GM18867 (cell line): ENCODE results near the gene TDRD12.
"Not testable (repeated sequence)": the region's sequence is repeated elsewhere in the genome, so short reads cannot be mapped to it uniquely, and the experiment has no call there.

Experiments
- ATAC-seq: cut with Tn5 transposase; IDR thresholded peaks from one replicate; pipeline ENCODE4 v1.9.1; 2021; ENCODE audit warnings: mild to moderate bottlenecking, moderate library complexity; ENCODE audit not compliant: unreplicated experiment

The TDRD12 gene

GRCh38 chr19:32830231-32831014, 110.9 kb downstream of the TDRD12 start:
- peak; percentile 64 for ATAC-seq

GRCh38 chr19:32831611-32832010, 112.0 kb downstream of the TDRD12 start:
- no peak for ATAC-seq

GRCh38 chr19:32832094-32832493, 112.5 kb downstream of the TDRD12 start:
- ATAC-seq: not testable (repeated sequence)

GRCh38 chr19:32832825-32833224, 113.3 kb downstream of the TDRD12 start:
- not testable (repeated sequence) for ATAC-seq

GRCh38 chr19:32833388-32833787, 113.8 kb downstream of the TDRD12 start:
- ATAC-seq: not testable (repeated sequence)

- no peak for ATAC-seq
Measured at GRCh38 chr19:32837531-32837930, 118.0 kb downstream of the TDRD12 start.

GRCh38 chr19:32842061-32842460, 122.5 kb downstream of the TDRD12 start:
- ATAC-seq: no peak

GRCh38 chr19:32843716-32844245, 124.2 kb downstream of the TDRD12 start:
- no peak for ATAC-seq

- ATAC-seq: not testable (repeated sequence)
Measured at GRCh38 chr19:32848035-32848434, 128.5 kb downstream of the TDRD12 start.

GRCh38 chr19:32852216-32852615, 132.6 kb downstream of the TDRD12 start:
- ATAC-seq: no peak

GRCh38 chr19:32856818-32857217, 137.3 kb downstream of the TDRD12 start:
- ATAC-seq: not testable (repeated sequence)

GRCh38 chr19:32857584-32857983, 138.0 kb downstream of the TDRD12 start:
- no peak for ATAC-seq

GRCh38 chr19:32858155-32858554, 138.6 kb downstream of the TDRD12 start:
- ATAC-seq: no peak

GRCh38 chr19:32858559-32858958, 139.0 kb downstream of the TDRD12 start:
- no peak for ATAC-seq

- no peak for ATAC-seq
Measured at GRCh38 chr19:32859591-32859990, 140.0 kb downstream of the TDRD12 start.

GRCh38 chr19:32861596-32861995, 142.0 kb downstream of the TDRD12 start:
- ATAC-seq: no peak

GRCh38 chr19:32862173-32862572, 142.6 kb downstream of the TDRD12 start:
- ATAC-seq: no peak

- no peak for ATAC-seq
Measured at GRCh38 chr19:32862741-32863140, 143.2 kb downstream of the TDRD12 start.

GRCh38 chr19:32863301-32863700, 143.7 kb downstream of the TDRD12 start:
- no peak for ATAC-seq

GRCh38 chr19:32863841-32864240, 144.3 kb downstream of the TDRD12 start:
- no peak for ATAC-seq

- ATAC-seq: no peak
Measured at GRCh38 chr19:32864318-32865007, 144.9 kb downstream of the TDRD12 start.

- no peak for ATAC-seq
Measured at GRCh38 chr19:32865326-32865725, 145.8 kb downstream of the TDRD12 start.
